HG02642 (cell line): ENCODE measurements around the gene NLGN3.

ENCODE experiments used
- ATAC-seq: cut with Tn5 transposase; IDR thresholded peaks from one replicate; pipeline ENCODE4 v1.9.1; 2021; ENCODE audit warnings: mild to moderate bottlenecking; ENCODE audit not compliant: unreplicated experiment, poor library complexity

NLGN3 gene

GRCh38 chrX:71118032-71118984 lies 26.3 kb upstream of the NLGN3 start, which contains the start of gene MED12:
TSS of gene MED12 (plus strand) at chrX:71118596. CDS start at chrX:71118755, 159 bp downstream.
- peak; percentile 94 for ATAC-seq

DNA sequence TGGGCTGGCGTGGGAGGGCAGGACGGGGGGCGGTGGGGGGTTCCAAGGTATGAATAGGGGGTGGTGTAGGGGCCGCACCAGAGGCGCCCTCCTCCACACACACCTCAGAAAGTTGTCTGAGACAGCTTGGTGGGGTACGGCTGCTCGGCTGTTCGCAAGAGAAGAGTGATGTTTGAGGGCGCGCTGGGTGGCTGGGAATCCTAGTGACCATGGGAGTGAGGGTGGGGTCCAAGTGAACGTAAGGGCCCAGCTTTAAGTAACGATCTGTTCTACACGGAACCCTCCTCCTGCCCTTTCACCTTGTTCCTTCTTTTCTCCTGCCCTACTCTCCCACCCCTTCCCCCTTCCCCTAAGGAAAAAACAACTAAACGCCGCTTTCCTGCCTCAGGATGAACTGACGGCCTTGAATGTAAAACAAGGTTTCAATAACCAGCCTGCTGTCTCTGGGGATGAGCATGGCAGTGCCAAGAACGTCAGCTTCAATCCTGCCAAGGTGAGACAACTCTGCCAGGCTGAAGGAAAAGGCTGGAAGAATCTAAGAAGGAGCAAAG lies 25.6 kb upstream of the NLGN3 start:
- ATAC-seq = peak; percentile 7

GRCh38 chrX:71128166-71128833 lies 16.3 kb upstream of the NLGN3 start:
- ATAC-seq = no peak

- ATAC-seq = peak; percentile 70
Measured at GRCh38 chrX:71128915-71129765, 15.5 kb upstream of the NLGN3 start.

DNA sequence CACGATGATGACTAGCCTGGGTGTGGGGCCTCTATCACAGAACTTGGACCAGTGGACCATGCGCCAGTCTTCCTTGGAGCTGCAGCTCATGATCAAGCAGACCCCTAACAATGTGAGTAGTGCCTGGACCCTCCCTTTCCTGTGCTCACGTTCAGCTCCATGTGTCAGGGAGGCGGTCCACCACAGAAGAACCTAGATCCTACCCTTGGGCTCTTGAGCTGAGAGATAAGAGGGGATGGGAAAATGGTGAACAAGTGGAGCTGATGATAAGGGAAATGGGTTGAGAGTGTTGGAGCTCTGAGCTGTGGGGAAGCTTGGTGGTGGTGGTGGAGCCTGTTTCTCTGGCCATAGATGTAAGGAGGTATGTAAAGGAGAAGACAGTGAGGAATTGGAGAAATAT lies 13.1 kb upstream of the NLGN3 start:
- no peak for ATAC-seq

DNA sequence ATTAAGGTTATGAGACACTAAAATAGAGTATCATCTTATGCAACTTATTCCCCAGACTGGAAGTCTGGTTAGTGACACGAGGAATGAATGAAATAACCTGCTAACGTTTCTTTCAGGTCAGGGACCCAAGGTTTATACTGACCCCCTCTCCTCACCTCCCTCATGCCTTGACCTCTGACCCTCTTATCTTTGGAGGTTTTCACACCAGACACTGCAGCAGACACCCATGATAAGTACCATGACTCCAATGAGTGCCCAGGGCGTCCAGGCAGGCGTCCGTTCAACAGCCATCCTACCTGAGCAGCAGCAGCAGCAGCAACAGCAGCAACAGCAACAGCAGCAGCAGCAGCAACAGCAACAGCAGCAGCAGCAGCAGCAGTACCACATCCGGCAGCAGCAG lies 4.2 kb upstream of the NLGN3 start:
- no peak for ATAC-seq

DNA sequence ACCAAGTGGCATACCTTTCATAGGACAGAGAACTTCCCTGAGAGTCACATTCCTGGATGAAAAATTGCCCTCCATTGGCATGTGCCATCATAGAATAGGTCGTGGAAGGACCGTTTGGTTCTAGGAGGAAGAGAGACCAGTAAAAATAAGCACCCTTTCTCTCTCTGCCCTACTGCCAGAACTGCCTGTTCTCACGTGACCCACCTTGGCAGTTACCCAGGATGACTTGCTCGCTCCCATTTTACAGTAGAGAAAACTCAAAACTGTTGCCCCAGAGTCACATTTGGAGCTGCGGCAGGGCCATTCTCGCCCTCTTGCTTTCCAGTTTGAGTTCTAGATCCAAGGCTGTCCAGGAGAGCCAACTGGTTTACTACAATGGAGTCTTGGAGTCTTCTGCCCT lies 1.1 kb upstream of the NLGN3 start:
- ATAC-seq = no peak

DNA sequence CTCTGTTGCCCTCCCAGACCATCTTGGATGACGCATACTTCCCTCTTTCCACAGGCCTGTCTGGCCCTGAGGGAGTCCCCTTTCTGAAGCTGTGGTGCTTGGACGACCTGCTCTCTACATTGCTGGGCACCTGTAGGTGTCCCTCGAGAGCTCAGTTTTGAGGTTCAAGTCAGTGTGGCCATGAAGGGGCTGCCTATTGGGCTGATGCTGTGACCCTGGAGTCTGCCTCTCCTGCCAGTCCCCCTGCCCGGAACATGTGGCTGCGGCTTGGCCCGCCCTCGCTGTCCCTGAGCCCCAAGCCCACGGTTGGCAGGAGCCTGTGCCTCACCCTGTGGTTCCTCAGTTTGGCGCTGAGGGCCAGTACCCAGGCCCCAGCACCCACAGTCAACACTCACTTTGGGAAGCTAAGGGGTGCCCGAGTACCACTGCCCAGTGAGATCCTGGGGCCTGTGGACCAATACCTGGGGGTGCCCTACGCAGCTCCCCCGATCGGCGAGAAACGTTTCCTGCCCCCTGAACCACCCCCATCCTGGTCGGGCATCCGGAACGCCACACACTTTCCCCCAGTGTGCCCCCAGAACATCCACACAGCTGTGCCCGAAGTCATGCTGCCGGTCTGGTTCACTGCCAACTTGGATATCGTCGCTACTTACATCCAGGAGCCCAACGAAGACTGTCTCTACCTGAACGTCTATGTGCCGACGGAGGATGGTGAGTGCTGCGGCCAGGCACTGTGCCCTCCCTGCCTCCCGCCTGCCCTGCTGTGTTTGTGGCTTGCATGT lies 3.0 kb downstream of the NLGN3 start:
- ATAC-seq = no peak

DNA sequence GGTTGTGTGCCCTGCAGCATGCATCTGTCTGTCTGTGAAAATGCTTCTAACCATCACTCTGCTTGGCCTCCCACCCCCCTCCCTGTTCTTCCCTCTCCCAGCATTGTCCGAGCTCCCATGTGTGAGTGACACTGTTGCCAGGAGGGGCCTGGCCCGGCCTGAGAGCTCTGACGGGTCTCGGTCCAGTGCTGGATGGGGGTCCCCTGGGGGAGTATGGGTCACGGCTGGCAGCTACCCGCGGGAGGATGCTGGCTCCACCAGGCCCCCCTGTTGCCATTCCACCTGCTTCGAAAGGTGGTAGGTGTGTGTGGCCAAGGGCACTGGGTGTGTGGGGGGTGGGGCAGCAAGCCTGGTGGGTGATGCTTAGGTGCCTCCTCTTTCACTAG lies 3.6 kb downstream of the NLGN3 start:
- ATAC-seq = no peak

GRCh38 chrX:71151366-71151765 lies 6.7 kb downstream of the NLGN3 start:
- no peak for ATAC-seq

GRCh38 chrX:71154196-71154595 lies 9.6 kb downstream of the NLGN3 start:
- ATAC-seq = no peak

DNA sequence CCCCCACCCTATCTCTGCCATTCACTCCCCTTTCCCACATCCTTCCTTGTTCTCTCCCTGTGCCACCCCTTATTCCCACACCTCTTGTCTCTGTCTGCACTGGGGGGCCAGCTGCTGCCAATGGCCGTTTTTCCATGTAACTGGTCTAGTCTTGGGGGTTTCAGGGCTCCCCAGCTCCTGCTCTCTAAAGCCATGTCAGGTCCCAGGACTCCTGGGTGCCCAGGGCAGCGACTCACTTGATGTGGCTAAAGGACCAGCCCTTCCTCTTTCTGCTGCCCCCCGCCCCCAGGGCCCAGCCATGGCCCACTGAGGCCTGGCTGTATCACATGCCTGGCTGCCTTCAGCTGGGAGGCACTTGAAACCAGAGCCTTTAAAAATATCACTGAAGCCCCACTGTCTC lies 10.0 kb downstream of the NLGN3 start:
- no peak for ATAC-seq

DNA sequence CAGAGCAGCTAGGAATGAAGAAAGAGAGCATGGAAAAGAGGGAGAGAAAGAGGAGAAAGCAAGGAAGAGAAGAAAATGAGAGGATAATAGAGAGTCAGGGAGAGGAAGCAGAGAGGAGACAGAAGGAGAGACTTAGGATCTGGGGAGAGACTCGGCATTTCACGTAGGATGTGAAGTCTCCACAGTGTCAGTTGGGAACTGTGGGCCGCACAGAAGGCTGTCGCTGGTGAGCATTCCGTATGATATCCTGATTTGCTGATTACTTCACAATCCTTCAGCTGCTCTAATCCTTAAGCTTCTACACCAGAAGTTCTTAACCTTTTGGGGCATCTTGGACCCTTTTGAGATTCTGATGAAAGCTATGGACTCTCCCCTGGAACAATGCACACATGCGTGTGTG lies 14.0 kb downstream of the NLGN3 start:
- no peak for ATAC-seq

GRCh38 chrX:71159335-71159734 lies 14.7 kb downstream of the NLGN3 start:
- no peak for ATAC-seq

- no peak for ATAC-seq
Measured at GRCh38 chrX:71160475-71160874, 15.8 kb downstream of the NLGN3 start.

DNA sequence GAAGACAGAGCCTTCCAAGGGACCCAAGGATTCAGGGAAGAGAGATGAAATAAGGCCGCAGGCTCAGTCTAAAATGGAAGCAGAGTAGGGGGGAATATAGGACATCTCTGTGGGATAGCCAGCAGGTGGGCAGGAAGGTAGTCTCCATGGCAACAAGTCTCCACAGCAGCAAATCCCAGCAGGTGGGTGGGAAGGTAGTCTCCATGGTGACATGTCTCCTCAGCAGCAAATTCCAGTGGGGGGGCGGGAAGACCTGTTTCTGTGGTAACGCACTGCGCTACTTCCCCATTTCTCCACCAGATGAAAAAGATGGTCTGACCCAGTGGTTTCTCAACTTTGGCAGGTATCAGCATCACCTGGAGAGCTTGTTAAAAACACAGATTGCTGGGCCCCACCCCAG lies 18.3 kb downstream of the NLGN3 start:
- ATAC-seq = no peak

GRCh38 chrX:71164071-71164470 lies 19.4 kb downstream of the NLGN3 start:
- ATAC-seq = no peak

GRCh38 chrX:71166461-71166860 lies 21.8 kb downstream of the NLGN3 start:
- no peak for ATAC-seq

DNA sequence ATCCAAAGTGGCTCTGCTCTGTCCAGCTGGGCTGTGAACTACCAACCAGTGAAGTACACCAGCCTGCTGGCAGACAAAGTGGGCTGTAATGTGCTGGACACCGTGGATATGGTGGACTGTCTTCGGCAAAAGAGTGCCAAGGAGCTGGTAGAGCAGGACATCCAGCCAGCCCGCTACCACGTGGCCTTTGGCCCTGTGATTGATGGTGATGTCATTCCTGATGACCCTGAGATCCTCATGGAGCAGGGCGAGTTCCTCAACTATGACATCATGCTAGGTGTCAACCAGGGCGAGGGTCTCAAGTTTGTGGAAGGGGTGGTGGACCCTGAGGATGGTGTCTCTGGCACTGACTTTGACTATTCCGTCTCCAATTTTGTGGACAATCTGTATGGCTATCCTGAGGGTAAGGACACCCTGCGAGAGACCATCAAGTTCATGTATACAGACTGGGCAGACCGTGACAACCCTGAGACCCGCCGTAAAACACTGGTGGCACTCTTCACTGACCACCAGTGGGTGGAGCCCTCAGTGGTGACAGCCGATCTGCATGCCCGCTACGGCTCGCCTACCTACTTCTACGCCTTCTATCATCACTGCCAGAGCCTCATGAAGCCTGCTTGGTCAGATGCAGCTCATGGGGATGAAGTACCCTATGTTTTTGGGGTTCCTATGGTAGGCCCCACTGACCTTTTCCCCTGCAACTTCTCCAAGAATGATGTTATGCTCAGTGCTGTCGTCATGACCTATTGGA lies 22.6 kb downstream of the NLGN3 start:
- no peak for ATAC-seq
